ENCODE data around the gene SRPK2. TPM values are rescaled to one million over a fixed set of nuclear protein-coding genes. Genes with fewer than 3 reads are reported as not detected.

SRPK2 gene
- total and polyA plus RNA-seq, 2 of the 8 experiments (the other 6 are each of a cell fraction or from before 2014, with no cell fraction given): 10.0 to 47.1 TPM

GRCh38 chr7:105284014-105284413 lies 104.7 kb downstream of the SRPK2 start:
- peak overlapping the region; percentile 39; the same call in 1 of the 2 replicates for H2AK5ac ChIP-seq (ENCODE audit: low read depth, low read length)
- H4K91ac ChIP-seq (replicated peaks; ENCODE audit: insufficient read length, low read length): no peak overlapping the region
- H3K9ac ChIP-seq (replicated peaks in 1 of 4; ENCODE audit: extremely low read depth in 1 of 4, low read depth in 3 of 4, low read length in 3 of 4): no peak overlapping the region
- H3K4ac ChIP-seq (replicated peaks; ENCODE audit: insufficient read length, low read depth, low read length): no peak overlapping the region
- no peaks in the 10 kb centered on the region; the same call in 1 of the 2 replicates for H3K79me1 ChIP-seq (ENCODE audit: low read depth, low read length)
- H2AFZ ChIP-seq (ENCODE audit: low read length): no peak overlapping the region
- peaks cover 0 to 62% of the 10 kb centered on the region in 2 experiments; a peak in 2 of 4 replicates for H3K79me2 ChIP-seq (ENCODE audit: control insufficient read depth in 1 of 2, insufficient read depth in 2 of 2, low read length in 2 of 2)
- H3K27ac ChIP-seq (ENCODE audit: low read depth, low read length): no peak overlapping the region
- H3K23me2 ChIP-seq (ENCODE audit: low read depth, low read length): no peaks in the 10 kb centered on the region
- FAIRE-seq (no peak), DNase-seq (ENCODE audit: low read depth in 1 of 2, low spot score in 2 of 2) (no peak)
- H3K18ac ChIP-seq (ENCODE audit: extremely low read depth, low read length): no peak overlapping the region
- no peak overlapping the region for H2BK20ac ChIP-seq (ENCODE audit: low read length)
- no peaks in the 10 kb centered on the region for H3K27me3 ChIP-seq (replicated peaks in 1 of 4; ENCODE audit: control insufficient read depth in 3 of 4, extremely low read depth in 1 of 4, insufficient read depth in 3 of 4, low read length in 3 of 4)
- H2BK12ac ChIP-seq (ENCODE audit: low read depth, low read length): no peak overlapping the region
- CTCF ChIA-PET (ENCODE audit: partially characterized antibody): interaction anchor here (1.2 to 1.5 kb wide), 4 partner anchors 9 to 131 kb away, joined by 3 to 5 read pairs (median 3); no protein-coding TSS in a partner anchor
- H2BK15ac ChIP-seq (ENCODE audit: low read length): no peak overlapping the region
- no peak overlapping the region for H2BK5ac ChIP-seq (ENCODE audit: low read depth, low read length)
- H3K9me3 ChIP-seq (ENCODE audit: insufficient read depth in 2 of 2, low read depth in 1 of 2, low read length in 1 of 2): no peaks in the 10 kb centered on the region
- no peak overlapping the region for H4K5ac ChIP-seq (ENCODE audit: insufficient read length, low read depth, low read length)
- POLR2A ChIA-PET (ENCODE audit: partially characterized antibody): no interaction called here
- 88% methylated on average over 6 of the region's 6 CpGs; no CpG with 5 or more reads in 1 of the 2 experiments for WGBS, 2 experiments (ENCODE audit: extremely low coverage in 1 of 2, insufficient coverage in 1 of 2, insufficient read length in 1 of 2, insufficient replicate concordance in 2 of 2, low coverage in 1 of 2, low lambda C conversion rate in 2 of 2, missing lambda C conversion rate in 1 of 2)
- no peak overlapping the region for H2BK120ac ChIP-seq (replicated peaks; ENCODE audit: low read depth, low read length)
- H3K23ac ChIP-seq (ENCODE audit: insufficient read length): no peak overlapping the region
- peaks cover 0 to 4% (median under 1%) of the 10 kb centered on the region in 4 experiments; a peak in 1 of 7 replicates for H3K4me1 ChIP-seq (replicated peaks in 1 of 4; ENCODE audit: control insufficient read depth in 3 of 4, insufficient read depth in 4 of 4, low read length in 3 of 4)
- H3K14ac ChIP-seq (ENCODE audit: insufficient read length): no peak overlapping the region
- H3K36me3 ChIP-seq (ENCODE audit: control insufficient read depth in 2 of 4, insufficient read depth in 4 of 4, low read length in 3 of 4): no peaks in the 10 kb centered on the region
- H3K4me2 ChIP-seq (ENCODE audit: insufficient read depth in 1 of 2, low read depth in 2 of 2, low read length in 2 of 2): no peak overlapping the region
- H4K20me1 ChIP-seq (replicated peaks in 1 of 2; ENCODE audit: control insufficient read depth in 1 of 2, insufficient read depth in 2 of 2, low read length in 2 of 2): peaks cover 0 to 6% of the 10 kb centered on the region in 2 experiments
- no peak overlapping the region for H3K4me3 ChIP-seq (ENCODE audit: extremely low read depth in 1 of 4, insufficient read depth in 2 of 4, low read depth in 3 of 4, low read length in 4 of 4)
- no peak overlapping the region for H4K8ac ChIP-seq (ENCODE audit: extremely low read depth, insufficient read depth, low read length)
- H3K56ac ChIP-seq (replicated peaks; ENCODE audit: insufficient read length, low read depth, low read length): no peak overlapping the region
- TF ChIP-seq SRF (IDR thresholded peaks at IDR 0.05; ENCODE audit: low read depth, low read length): no peak
- TF ChIP-seq MAFK (IDR thresholded peaks at IDR 0.05; ENCODE audit: low read depth, low read length): no peak
- no peak for TF ChIP-seq YY1 (IDR thresholded peaks at IDR 0.05; ENCODE audit: low read depth, low read length)
- TF ChIP-seq BRCA1 (IDR thresholded peaks at IDR 0.05; ENCODE audit: low read depth, low read length): no peak
- no peak for TF ChIP-seq TAF1 (IDR thresholded peaks at IDR 0.05; ENCODE audit: low read depth, low read length)
- TF ChIP-seq CHD1 (IDR thresholded peaks at IDR 0.05; ENCODE audit: low read depth, low read length): no peak
- no peak for TF ChIP-seq HDAC6 (IDR thresholded peaks at IDR 0.05; ENCODE audit: low read depth, low read length)
- TF ChIP-seq SIRT6 (IDR thresholded peaks at IDR 0.05; ENCODE audit: low read length): no peak
- no peak for TF ChIP-seq CTBP2 (IDR thresholded peaks at IDR 0.05; ENCODE audit: borderline replicate concordance, insufficient read depth, insufficient read length, low read length)
- TF ChIP-seq RAD21 (IDR thresholded peaks at IDR 0.05 in 1 of 2, conservative IDR thresholded peaks at IDR 0.05 in 1 of 2; ENCODE audit: low read depth in 2 of 2, low read length in 2 of 2): no peak
- no peak for TF ChIP-seq SP2 (IDR thresholded peaks at IDR 0.05; ENCODE audit: low read length)
- TF ChIP-seq TBP (IDR thresholded peaks at IDR 0.05; ENCODE audit: low read depth, low read length): no peak
- no peak for TF ChIP-seq NRF1 (IDR thresholded peaks at IDR 0.05; ENCODE audit: low read depth, low read length)
- no peak for TF ChIP-seq TAF7 (optimal IDR thresholded peaks at IDR 0.05; ENCODE audit: borderline replicate concordance, low read depth, low read length)
- TF ChIP-seq FOSL1 (IDR thresholded peaks at IDR 0.05; ENCODE audit: insufficient read depth, low read depth, low read length): no peak
